Measurements from ENCODE around the gene CBX5. TPM values are rescaled to one million over a fixed set of nuclear protein-coding genes. Genes with fewer than 3 reads are reported as not detected.
A peak's percentile ranks its signal among the peaks of the same experiment; 100 is the strongest.
"Not testable (repeated sequence)": the region's sequence is repeated elsewhere in the genome, so short reads cannot be mapped to it uniquely, and the experiment has no call there.

The CBX5 gene
- total RNA-seq, 4 donors from 2014 or later = 32.5 to 62.4 (median 49.3) TPM

GRCh38 chr12:54285150-54286041, 5.5 kb upstream of the CBX5 start:
- Histone ChIP-seq H3K9me3 (no peaks in the 10 kb centered on the region), H3K4me3 (no peak overlapping the region), H3K36me3 (peaks cover 20 to 83% of the 10 kb centered on the region in 2 donors), H3K27ac (no peak overlapping the region), H3K4me1 (peaks cover 22 to 68% (median 34%) of the 10 kb centered on the region in 3 donors), H3K27me3 (no peaks in the 10 kb centered on the region)
- ATAC-seq = no peak
- WGBS, 2 donors (ENCODE audit: low coverage in 1 of 2) = 45 to 51% methylated on average over 5 of the region's 5 CpGs
- TF ChIP-seq POLR2A (IDR thresholded peaks at IDR 0.05) (no peak), CTCF (IDR thresholded peaks at IDR 0.05) (peak in 2 of 4 experiments; percentile 21 to 22)

GRCh38 chr12:54284070-54284780, 4.3 kb upstream of the CBX5 start:
- H3K9me3 ChIP-seq, H3K27me3 ChIP-seq, H3K27ac ChIP-seq, ATAC-seq: not testable (repeated sequence)
- WGBS, 2 donors (ENCODE audit: low coverage in 1 of 2) = 26 to 56% methylated on average over 1 to 2 of the region's 2 CpGs
- Histone ChIP-seq H3K4me3 (peak overlapping the region in 1 of 2 donors; percentile 63), H3K36me3 (peaks cover 20 to 79% of the 10 kb centered on the region in 2 donors), H3K4me1 (peaks cover 22 to 68% (median 34%) of the 10 kb centered on the region in 3 donors)

GRCh38 chr12:54282949-54283593, 3.1 kb upstream of the CBX5 start:
- H3K4me1 ChIP-seq = peaks cover 25 to 78% (median 40%) of the 10 kb centered on the region in 3 donors
- TF ChIP-seq POLR2AphosphoS5 (IDR thresholded peaks at IDR 0.05) (no peak), CTCF (IDR thresholded peaks at IDR 0.05) (no peak), POLR2A (IDR thresholded peaks at IDR 0.05) (no peak), EP300 (IDR thresholded peaks at IDR 0.05) (no peak)
- H3K9me3 ChIP-seq = no peaks in the 10 kb centered on the region
- H3K4me3 ChIP-seq = peak overlapping the region in 1 of 2 donors; percentile 63
- no peaks in the 10 kb centered on the region for H3K27me3 ChIP-seq
- WGBS, 2 donors (ENCODE audit: low coverage in 1 of 2) = 50 to 52% methylated on average over 6 to 11 of the region's 11 CpGs
- H3K36me3 ChIP-seq = peaks cover 20 to 68% of the 10 kb centered on the region in 2 donors
- ATAC-seq = no peak
- H3K27ac ChIP-seq = peak overlapping the region in 3 of 4 donors; percentile 15 to 28 (median 17)

GRCh38 chr12:54281694-54282093, 1.8 kb upstream of the CBX5 start:
- Histone ChIP-seq H3K4me3 (peak overlapping the region; percentile 63 to 98), H3K4me1 (peaks cover 29 to 79% (median 46%) of the 10 kb centered on the region in 3 donors), H3K27ac (peak overlapping the region; percentile 86 to 96 (median 93)), H3K36me3 (peaks cover 19 to 54% of the 10 kb centered on the region in 2 donors)
- not testable (repeated sequence) for H3K9me3 ChIP-seq, ATAC-seq, H3K27me3 ChIP-seq
- WGBS, 2 donors (ENCODE audit: low coverage in 1 of 2) = 12 to 26% methylated on average over 4 of the region's 4 CpGs

GRCh38 chr12:54281261-54281638, 1.3 kb upstream of the CBX5 start:
- Histone ChIP-seq H3K27ac (peak overlapping the region; percentile 86 to 96 (median 93)), H3K4me1 (peaks cover 29 to 79% (median 46%) of the 10 kb centered on the region in 3 donors), H3K4me3 (peak overlapping the region; percentile 63 to 98), H3K36me3 (peaks cover 18 to 49% of the 10 kb centered on the region in 2 donors)
- H3K27me3 ChIP-seq, H3K9me3 ChIP-seq, ATAC-seq: not testable (repeated sequence)
- 0% methylated on average over 1 to 9 of the region's 10 CpGs for WGBS, 2 donors (ENCODE audit: low coverage in 1 of 2)

Measured in gastroesophageal sphincter (tissue), 4 donors.